Lower lobe of right lung (tissue), 2 donors: ENCODE data around the gene KANK4. TPM values are rescaled to one million over a fixed set of nuclear protein-coding genes. Genes with fewer than 3 reads are reported as not detected.

Source experiments
- ATAC-seq, 2 donors: fragments of 200-7000 bp; cut with Tn5 transposase; one replicate each; pipeline ENCODE4 v1.9.1; 2020 to 2022; ENCODE audit warnings: mild to moderate bottlenecking in 2 of 2, moderate library complexity in 2 of 2
- DNase-seq: peaks from one replicate; pipeline ENCODE4 v3.0.0-alpha.2; 2020
- H3K27ac ChIP-seq: fragments of 200-600 bp; one replicate; pipeline ENCODE4 v1.8.0; 2022
- H3K27me3 ChIP-seq: fragments of 200-600 bp; one replicate; pipeline ENCODE4 v1.8.0; 2022; ENCODE audit warnings: low read depth
- H3K36me3 ChIP-seq: fragments of 200-600 bp; one replicate; pipeline ENCODE4 v1.8.0; 2022; ENCODE audit warnings: mild to moderate bottlenecking
- H3K4me1 ChIP-seq: fragments of 200-600 bp; one replicate; pipeline ENCODE4 v1.8.0; 2022
- H3K4me3 ChIP-seq: fragments of 200-600 bp; one replicate; pipeline ENCODE4 v1.8.0; 2022; ENCODE audit warnings: mild to moderate bottlenecking
- H3K9me3 ChIP-seq: fragments of 200-600 bp; one replicate; pipeline ENCODE4 v1.8.0; 2022
- CTCF ChIP-seq: fragments of 200-600 bp; IDR thresholded peaks from one replicate; pipeline ENCODE4 v1.8.0; 2022; ENCODE audit warnings: antibody characterized with exemption, mild to moderate bottlenecking
- intact Hi-C: fragments of 100-400 bp; cut with DNase I; formaldehyde crosslinking; loops from one replicate; pipeline ENCODE4 v1.11.0; 2022
- total RNA-seq: library from RNA; stranded (reverse); fragmentation: NEBNext Ultra II Directional; extraction: Animal tissue kit (Norgen Biotek cat#: 25700); gene quantifications from one replicate; pipeline ENCODE4 v1.2.1, GENCODE V29; 2021
- donor health status: DM: no; HTN: yes; CAD: no; lungs with severe emphysema.

KANK4 gene
- total RNA-seq, 1 donor from 2014 or later, result 4.4 TPM

DNA sequence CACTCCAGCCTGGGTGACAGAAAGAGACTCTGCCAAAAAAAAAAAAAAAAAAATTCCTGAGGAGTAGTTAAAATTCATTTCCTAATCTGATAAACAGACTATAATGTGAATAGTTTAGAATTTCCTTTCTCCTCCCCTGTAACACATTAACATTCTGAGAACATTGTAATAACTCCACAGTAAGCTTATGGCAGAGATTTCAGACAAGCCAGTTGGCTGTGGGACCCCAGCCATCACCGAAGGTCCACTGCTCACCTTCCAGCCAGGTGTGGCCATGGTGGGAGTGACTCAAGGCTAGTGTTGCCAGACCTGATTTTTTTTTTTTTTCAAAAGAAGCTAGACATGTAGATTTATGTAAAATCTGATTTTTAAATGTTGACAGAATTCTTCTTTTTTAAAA, 11.8 kb downstream of the KANK4 start:
- Histone ChIP-seq H3K4me1 (no peaks in the 10 kb centered on the region), H3K36me3 (no peaks in the 10 kb centered on the region), H3K27me3 (no peaks in the 10 kb centered on the region), H3K27ac (no peak overlapping the region), H3K9me3 (no peaks in the 10 kb centered on the region), H3K4me3 (no peak overlapping the region)
- intact Hi-C loops, result no loop called here
- TF ChIP-seq CTCF, result no peak
- no peak for ATAC-seq
- DNase-seq, result no peak

- TF ChIP-seq CTCF, result no peak
- no peak for DNase-seq
- H3K36me3 ChIP-seq, result no peaks in the 10 kb centered on the region
- no peak for ATAC-seq
- H3K27ac ChIP-seq, result no peak overlapping the region
- no peaks in the 10 kb centered on the region for H3K9me3 ChIP-seq
- no peaks in the 10 kb centered on the region for H3K27me3 ChIP-seq
- intact Hi-C loops, result no loop called here
- no peaks in the 10 kb centered on the region for H3K4me1 ChIP-seq
- no peak overlapping the region for H3K4me3 ChIP-seq
Measured at GRCh38 chr1:62306065-62306464, 13.2 kb downstream of the KANK4 start.

GRCh38 chr1:62304975-62305374, 14.3 kb downstream of the KANK4 start:
- DNase-seq (no peak), ATAC-seq (no peak)
- no peaks in the 10 kb centered on the region for H3K9me3 ChIP-seq
- no peaks in the 10 kb centered on the region for H3K4me1 ChIP-seq
- H3K27ac ChIP-seq, result no peak overlapping the region
- H3K36me3 ChIP-seq, result no peaks in the 10 kb centered on the region
- no peaks in the 10 kb centered on the region for H3K27me3 ChIP-seq
- no peak overlapping the region for H3K4me3 ChIP-seq
- no peak for TF ChIP-seq CTCF
- intact Hi-C loops, result no loop called here

DNA sequence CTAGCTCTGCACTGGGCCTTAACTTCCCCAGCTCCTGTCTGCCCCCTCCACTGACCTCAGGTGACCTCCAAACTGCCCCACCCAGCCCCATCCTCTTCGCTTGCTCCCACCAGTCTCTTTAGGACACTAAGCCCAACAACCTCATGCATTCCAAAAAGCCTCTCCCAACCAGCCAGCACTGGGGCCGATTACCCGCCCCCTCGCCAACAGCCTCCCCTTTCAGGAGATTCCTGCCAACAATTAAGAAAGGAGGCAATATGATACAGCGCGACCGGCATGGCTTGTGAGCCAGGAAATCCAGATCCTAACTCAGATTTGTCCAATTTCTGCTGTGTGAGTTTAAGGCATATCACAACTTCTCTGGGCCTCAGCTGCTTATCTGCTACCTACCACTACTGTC, 14.7 kb downstream of the KANK4 start:
- no peak for TF ChIP-seq CTCF
- H3K4me3 ChIP-seq, result no peak overlapping the region
- DNase-seq, result no peak
- no peaks in the 10 kb centered on the region for H3K9me3 ChIP-seq
- no peak overlapping the region for H3K27ac ChIP-seq
- H3K36me3 ChIP-seq, result no peaks in the 10 kb centered on the region
- intact Hi-C loops, result no loop called here
- no peaks in the 10 kb centered on the region for H3K27me3 ChIP-seq
- H3K4me1 ChIP-seq, result no peaks in the 10 kb centered on the region
- no peak for ATAC-seq

DNA sequence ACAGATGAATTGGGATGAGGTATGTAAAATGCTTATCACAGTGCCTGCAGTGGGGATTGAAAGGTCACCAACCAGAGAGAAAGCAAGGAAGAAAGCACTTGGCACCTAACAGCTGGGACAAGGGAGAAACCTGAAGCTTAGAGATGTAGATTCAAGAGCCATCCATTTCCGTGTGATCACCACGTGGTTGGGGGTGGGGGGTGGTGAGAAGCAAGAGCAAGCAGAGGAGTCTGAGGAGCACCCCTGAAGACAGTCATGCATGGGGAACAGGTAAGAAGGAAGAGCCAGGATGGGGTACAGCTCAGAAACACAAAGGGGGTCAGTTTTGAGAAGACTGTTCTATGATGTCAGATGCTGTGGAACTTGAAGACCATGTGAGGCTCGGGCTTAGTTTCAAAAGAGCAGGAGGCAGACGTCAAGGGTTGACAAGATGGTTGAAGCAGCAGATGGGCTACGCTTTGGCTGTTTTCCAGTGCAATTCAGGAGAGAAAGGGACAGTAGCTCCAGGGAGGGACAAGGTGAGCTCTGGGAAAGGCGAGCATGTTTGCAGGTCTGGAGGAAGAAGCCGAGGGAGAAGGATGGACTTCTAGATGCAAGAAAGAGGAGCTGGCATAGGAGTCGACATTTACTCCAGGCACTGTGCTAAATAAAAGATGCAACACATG, 17.4 kb downstream of the KANK4 start:
- no peaks in the 10 kb centered on the region for H3K4me1 ChIP-seq
- H3K36me3 ChIP-seq, result no peaks in the 10 kb centered on the region
- no peak overlapping the region for H3K4me3 ChIP-seq
- intact Hi-C loops, result no loop called here
- no peaks in the 10 kb centered on the region for H3K27me3 ChIP-seq
- no peak for ATAC-seq
- no peaks in the 10 kb centered on the region for H3K9me3 ChIP-seq
- TF ChIP-seq CTCF, result no peak
- H3K27ac ChIP-seq, result no peak overlapping the region
- DNase-seq, result no peak
